H9 (cell line): ENCODE data around the gene PKP3. TPM values are rescaled to one million over a fixed set of nuclear protein-coding genes. Genes with fewer than 3 reads are reported as not detected.

Source experiments
- DNase-seq: peaks from one replicate; pipeline ENCODE4 v3.0.0-alpha.2; 2017
- H2AFZ ChIP-seq: one replicate; pipeline ENCODE4 v1.6.1; 2013; ENCODE audit warnings: mild to moderate bottlenecking, low read length, control low read depth, moderate library complexity
- H2AK5ac ChIP-seq: 2 replicates; pipeline ENCODE4 v1.6.1; 2013; ENCODE audit warnings: low read length, control low read depth, mixed read lengths; ENCODE audit not compliant: insufficient read length
- H2BK120ac ChIP-seq: one replicate; pipeline ENCODE4 v1.6.1; 2013; ENCODE audit warnings: low read depth, mild to moderate bottlenecking, low read length, control low read depth, inconsistent platforms; ENCODE audit not compliant: poor library complexity, severe bottlenecking
- H2BK12ac ChIP-seq: 2 replicates; pipeline ENCODE4 v1.6.1; 2013; ENCODE audit warnings: low read length, control low read depth, mixed read lengths, low read depth; ENCODE audit not compliant: insufficient read length
- H2BK15ac ChIP-seq: 2 replicates; pipeline ENCODE4 v1.6.1; 2013; ENCODE audit warnings: low read depth, low read length, control low read depth
- H2BK20ac ChIP-seq: one replicate; pipeline ENCODE4 v1.6.1; 2013; ENCODE audit warnings: low read depth, mild to moderate bottlenecking, low read length, control low read depth, inconsistent platforms; ENCODE audit not compliant: poor library complexity, severe bottlenecking
- H2BK5ac ChIP-seq: 2 replicates; pipeline ENCODE4 v1.6.1; 2013; ENCODE audit warnings: low read length, control low read depth, mixed read lengths; ENCODE audit not compliant: insufficient read length
- H3K14ac ChIP-seq: 2 replicates; pipeline ENCODE4 v1.6.1; 2013; ENCODE audit warnings: low read length, control low read depth; ENCODE audit not compliant: insufficient read depth
- H3K18ac ChIP-seq: 2 replicates; pipeline ENCODE4 v1.6.1; 2013; ENCODE audit warnings: low read depth, mild to moderate bottlenecking, mixed read lengths, low read length, control low read depth; ENCODE audit not compliant: insufficient read length
- H3K23ac ChIP-seq: 2 replicates; pipeline ENCODE4 v1.6.1; 2013; ENCODE audit warnings: low read length, control low read depth, mixed read lengths, low read depth; ENCODE audit not compliant: insufficient read length
- H3K23me2 ChIP-seq: 2 replicates; pipeline ENCODE4 v1.6.1; 2013; ENCODE audit warnings: low read depth, mild to moderate bottlenecking, mixed read lengths, low read length, control low read depth; ENCODE audit not compliant: insufficient read length, poor library complexity, severe bottlenecking
- H3K27ac ChIP-seq: 2 replicates; pipeline ENCODE4 v1.5.1; 2013; ENCODE audit warnings: low read length, control low read depth, mixed read lengths, low read depth; ENCODE audit not compliant: insufficient read length
- H3K27me3 ChIP-seq: 2 replicates; pipeline ENCODE4 v1.6.1; 2013; ENCODE audit warnings: low read length, control low read depth, inconsistent platforms; ENCODE audit not compliant: insufficient read depth
- H3K4ac ChIP-seq: 2 replicates; pipeline ENCODE4 v1.6.1; 2013; ENCODE audit warnings: low read depth, mild to moderate bottlenecking, control low read depth, inconsistent platforms, low read length, moderate library complexity
- H3K4me1 ChIP-seq: 2 replicates; pipeline ENCODE4 v1.6.1; 2013; ENCODE audit warnings: low read length, control low read depth, inconsistent platforms; ENCODE audit not compliant: insufficient read depth
- H3K4me2 ChIP-seq: 2 replicates; pipeline ENCODE4 v1.6.1; 2013; ENCODE audit warnings: low read length, control low read depth, mixed read lengths; ENCODE audit not compliant: insufficient read length, insufficient read depth
- H3K56ac ChIP-seq: 2 replicates; pipeline ENCODE4 v1.6.1; 2013; ENCODE audit warnings: low read depth, mild to moderate bottlenecking, mixed read lengths, low read length, control low read depth; ENCODE audit not compliant: insufficient read length
- H3K79me1 ChIP-seq: 2 replicates; pipeline ENCODE4 v1.6.1; 2013; ENCODE audit warnings: low read depth, mild to moderate bottlenecking, moderate library complexity, low read length, control low read depth, inconsistent platforms; ENCODE audit not compliant: insufficient read depth, poor library complexity, severe bottlenecking
- H3K79me2 ChIP-seq: 2 replicates; pipeline ENCODE4 v1.6.1; 2013; ENCODE audit warnings: low read length, control low read depth, inconsistent platforms; ENCODE audit not compliant: insufficient read depth
- H3K9ac ChIP-seq: 2 replicates; pipeline ENCODE4 v1.6.1; 2013; ENCODE audit warnings: low read length, control low read depth, mixed read lengths; ENCODE audit not compliant: insufficient read length; ENCODE audit errors: extremely low read depth
- H3K9me3 ChIP-seq: one replicate; pipeline ENCODE4 v1.6.1; 2013; ENCODE audit warnings: low read depth, low read length, inconsistent platforms; ENCODE audit not compliant: control insufficient read depth
- H3T11ph ChIP-seq: one replicate; pipeline ENCODE4 v1.6.1; 2013; ENCODE audit warnings: mild to moderate bottlenecking, low read length, control low read depth, inconsistent platforms
- H4K20me1 ChIP-seq: one replicate; pipeline ENCODE4 v1.6.1; 2013; ENCODE audit not compliant: control insufficient read depth, insufficient read length, insufficient read depth
- H4K5ac ChIP-seq: 2 replicates; pipeline ENCODE4 v1.6.1; 2013; ENCODE audit warnings: low read depth, mild to moderate bottlenecking, mixed read lengths, low read length, control low read depth; ENCODE audit not compliant: insufficient read length
- H4K8ac ChIP-seq: replicated peaks from 2 replicates; pipeline ENCODE4 v1.6.1; 2013; ENCODE audit warnings: low read length, control low read depth, mixed read lengths, low read depth; ENCODE audit not compliant: insufficient read length
- H4K91ac ChIP-seq: 2 replicates; pipeline ENCODE4 v1.6.1; 2013; ENCODE audit warnings: low read depth, mild to moderate bottlenecking, moderate library complexity, mixed read lengths, low read length, control low read depth; ENCODE audit not compliant: insufficient read length
- H3K27ac Mint-ChIP-seq, 3 experiments: 2 replicates in 2 of 3; 3 replicates in 1 of 3; pipeline ENCODE4 v1.8.0; 2020 to 2021; ENCODE audit warnings: mixed read lengths in 3 of 3, mild to moderate bottlenecking in 1 of 3, moderate library complexity in 1 of 3
- H3K27me3 Mint-ChIP-seq: 2 replicates; pipeline ENCODE4 v1.8.0; 2021; ENCODE audit warnings: low read depth, mild to moderate bottlenecking, moderate library complexity, mixed read lengths
- H3K36me3 Mint-ChIP-seq, 3 experiments: 2 replicates in 2 of 3; 3 replicates in 1 of 3; pipeline ENCODE4 v1.8.0; 2020 to 2021; ENCODE audit warnings: low read depth in 3 of 3, mixed read lengths in 3 of 3; ENCODE audit not compliant: insufficient read depth in 1 of 3
- H3K4me1 Mint-ChIP-seq, 2 experiments: 2 replicates each; pipeline ENCODE4 v1.8.0; 2020; ENCODE audit warnings: mixed read lengths in 2 of 2
- H3K4me3 Mint-ChIP-seq, 2 experiments: 2 replicates in 1 of 2; 3 replicates in 1 of 2; pipeline ENCODE4 v1.8.0; 2020 to 2021; ENCODE audit warnings: mild to moderate bottlenecking in 2 of 2, mixed read lengths in 2 of 2, moderate library complexity in 1 of 2
- H3K9me3 Mint-ChIP-seq, 2 experiments: 2 replicates in 1 of 2; 3 replicates in 1 of 2; pipeline ENCODE4 v1.8.0; 2020; ENCODE audit warnings: mild to moderate bottlenecking in 2 of 2, mixed read lengths in 2 of 2, moderate library complexity in 1 of 2
- CTCF ChIP-seq: fragments of 200-600 bp; sonication (generic); conservative IDR thresholded peaks from 3 replicates; pipeline ENCODE4 v1.8.0; 2021; ENCODE audit warnings: antibody characterized with exemption, mild to moderate bottlenecking
- WGBS: extraction: QIAGEN DNeasy Blood & Tissue Kit; methylation state at CpG from one replicate; pipeline ENCODE4 v1.1.7; 2013; ENCODE audit warnings: missing lambda C conversion rate, low lambda C conversion rate, mixed read lengths; ENCODE audit not compliant: insufficient read length; ENCODE audit errors: extremely low coverage; 5-methylcytosine and 5-hydroxymethylcytosine counted together
- total RNA-seq: library from RNA; stranded (reverse); gene quantifications from 2 replicates; pipeline ENCODE4 v1.2.1, GENCODE V29; 2021

The PKP3 gene
- total RNA-seq, 1 experiment from 2014 or later = 41.7 TPM

- no peak overlapping the region for H2AFZ ChIP-seq
- no peak for DNase-seq
- H3K9ac ChIP-seq = no peak overlapping the region
- H3T11ph ChIP-seq = no peak overlapping the region
- H2BK20ac ChIP-seq = no peak overlapping the region
- H3K23me2 ChIP-seq = peaks cover 10% of the 10 kb centered on the region
- peaks cover 15 to 24% of the 10 kb centered on the region in 2 experiments for H3K4me1 Mint-ChIP-seq
- no peaks in the 10 kb centered on the region; the same call in 1 of the 2 replicates for H3K79me2 ChIP-seq
- no peak overlapping the region for H3K14ac ChIP-seq
- no peak overlapping the region for H3K18ac ChIP-seq
- H2BK120ac ChIP-seq = no peak overlapping the region
- H3K23ac ChIP-seq = no peak overlapping the region
- no peaks in the 10 kb centered on the region; a peak in 1 of 5 replicates for H3K9me3 Mint-ChIP-seq
- H2BK12ac ChIP-seq = no peak overlapping the region
- no peak overlapping the region for H2BK5ac ChIP-seq
- no peak overlapping the region for H4K5ac ChIP-seq
- no peak for TF ChIP-seq CTCF
- no peaks in the 10 kb centered on the region for H3K79me1 ChIP-seq
- H3K4me3 Mint-ChIP-seq = no peak overlapping the region
- WGBS = no CpG with 5 or more reads among the region's 20 CpGs
- H3K27ac ChIP-seq = no peak overlapping the region
- no peaks in the 10 kb centered on the region for H3K9me3 ChIP-seq
- no peak overlapping the region for H3K4ac ChIP-seq
- H3K4me2 ChIP-seq = no peak overlapping the region
- H4K91ac ChIP-seq = no peak overlapping the region
- no peak overlapping the region for H2AK5ac ChIP-seq
- H3K27me3 ChIP-seq = no peaks in the 10 kb centered on the region; the same call in 1 of the 2 replicates
- no peak overlapping the region for H4K8ac ChIP-seq
- peaks cover 2% of the 10 kb centered on the region; the same call in 1 of the 2 replicates for H3K4me1 ChIP-seq
- H2BK15ac ChIP-seq = no peak overlapping the region
- H3K56ac ChIP-seq = no peak overlapping the region
- H3K36me3 Mint-ChIP-seq = no peaks in the 10 kb centered on the region; a peak in 1 of 7 replicates
- peaks cover 4% of the 10 kb centered on the region for H4K20me1 ChIP-seq
- peaks cover 27% of the 10 kb centered on the region for H3K27me3 Mint-ChIP-seq
- H3K27ac Mint-ChIP-seq = no peak overlapping the region
Measured at GRCh38 chr11:419248-420005, 25.4 kb downstream of the PKP3 start.
